Esophagus squamous epithelium (tissue), 5 donors: ENCODE measurements around the gene FREY1. TPM values are rescaled to one million over a fixed set of nuclear protein-coding genes. Genes with fewer than 3 reads are reported as not detected.

Experiments used
- DNase-seq: peaks from one replicate; lab custom pipeline; 2025; lab: John Stamatoyannopoulos, UW
- H3K27ac ChIP-seq, 4 donors: fragments of 200-600 bp; sonication (generic); one replicate each; pipeline ENCODE4 v1.5.1; 2016 to 2019; ENCODE audit warnings: mild to moderate bottlenecking in 1 of 4
- H3K27me3 ChIP-seq, 4 donors: fragments of 200-600 bp; sonication (generic); 1 replicate in 3 of 4; 2 replicates in 1 of 4; pipeline versions ENCODE4 v1.5.1 to v1.6.0; 2017 to 2021; ENCODE audit warnings: antibody characterized with exemption in 1 of 4
- H3K36me3 ChIP-seq, 3 donors: fragments of 200-600 bp; sonication (generic); one replicate each; pipeline ENCODE4 v1.5.1; 2016 to 2019
- H3K4me1 ChIP-seq, 3 donors: fragments of 200-600 bp; sonication (generic); one replicate each; pipeline ENCODE4 v1.5.1; 2017 to 2019
- H3K4me3 ChIP-seq, 4 donors: fragments of 200-600 bp; sonication (generic); 1 replicate in 3 of 4; 2 replicates in 1 of 4; pipeline ENCODE4 v1.5.1; 2016 to 2019; ENCODE audit warnings: mild to moderate bottlenecking in 2 of 4, moderate library complexity in 1 of 4
- H3K9me3 ChIP-seq, 3 donors: fragments of 200-600 bp; sonication (generic); one replicate each; pipeline ENCODE4 v1.5.1; 2016 to 2019
- CTCF ChIP-seq, 6 experiments: fragments of 450-650 bp in 4 of 6; fragments of 200-600 bp in 2 of 6; sonication (generic) in 2 of 6; IDR thresholded peaks; one replicate each; pipeline ENCODE4 v1.5.1; 2016 to 2019; ENCODE audit warnings: antibody characterized with exemption in 6 of 6, mild to moderate bottlenecking in 4 of 6, moderate library complexity in 4 of 6
- POLR2A ChIP-seq, 4 donors: fragments of 450-650 bp; IDR thresholded peaks; one replicate each; pipeline ENCODE4 v1.6.1; 2017; ENCODE audit warnings: antibody characterized with exemption in 4 of 4, mild to moderate bottlenecking in 4 of 4, moderate library complexity in 3 of 4
- WGBS, 2 donors: methylation state at CpG; one replicate each; pipeline ENCODE4 v1.1.5; 2018; 5-methylcytosine and 5-hydroxymethylcytosine counted together
- intact Hi-C: fragments of 100-400 bp; cut with DNase I; formaldehyde crosslinking; loops from one replicate; pipeline ENCODE4 v1.15.0; 2022
- total RNA-seq, 4 donors: library from RNA; depleted of rRNA; stranded (reverse); fragments of >200 nt; gene quantifications; one replicate each; pipeline ENCODE4 v1.1.0, GENCODE V29; 2016
- donor health status: DM: yes; HTN: yes; CAD: no.

FREY1 gene
- total RNA-seq, 4 donors from 2014 or later = 0.57 to 2.1 (median 1.2) TPM; not detected in 1

GRCh38 chr11:45895553-45896259 lies 11.4 kb downstream of the FREY1 start:
- no peaks in the 10 kb centered on the region for H3K9me3 ChIP-seq
- TF ChIP-seq POLR2A (IDR thresholded peaks at IDR 0.05) (no peak), CTCF (IDR thresholded peaks at IDR 0.05) (no peak)
- DNase-seq = no peak
- no peaks in the 10 kb centered on the region for H3K36me3 ChIP-seq
- peaks cover 0 to 65% (median 0%) of the 10 kb centered on the region in 4 donors for H3K27me3 ChIP-seq
- 87 to 90% methylated on average over 6 to 7 of the region's 8 CpGs for WGBS, 2 donors
- H3K4me3 ChIP-seq = no peak overlapping the region
- H3K27ac ChIP-seq = no peak overlapping the region
- intact Hi-C loops = no loop called here
- H3K4me1 ChIP-seq = peaks cover 11 to 23% (median 12%) of the 10 kb centered on the region in 3 donors

- Histone ChIP-seq H3K4me1 (peaks cover 7 to 13% (median 8%) of the 10 kb centered on the region in 3 donors), H3K36me3 (no peaks in the 10 kb centered on the region), H3K27me3 (peaks cover 0 to 55% (median 0%) of the 10 kb centered on the region in 4 donors), H3K4me3 (no peak overlapping the region), H3K9me3 (no peaks in the 10 kb centered on the region), H3K27ac (no peak overlapping the region)
- TF ChIP-seq POLR2A (IDR thresholded peaks at IDR 0.05) = no peak
- TF ChIP-seq CTCF (IDR thresholded peaks at IDR 0.05) = no peak
- 80% methylated on average over 1 to 3 of the region's 6 CpGs for WGBS, 2 donors
- intact Hi-C loops = no loop called here
- DNase-seq = no peak
These were observed 12.4 kb downstream of the FREY1 start for GRCh38 chr11:45894555-45895247.

GRCh38 chr11:45892856-45893255 lies 14.2 kb downstream of the FREY1 start:
- peaks cover 0 to 39% (median 0%) of the 10 kb centered on the region in 4 donors for H3K27me3 ChIP-seq
- no peaks in the 10 kb centered on the region for H3K36me3 ChIP-seq
- intact Hi-C loops = no loop called here
- no peak for DNase-seq
- 77 to 80% methylated on average over 4 of the region's 5 CpGs for WGBS, 2 donors
- H3K27ac ChIP-seq = no peak overlapping the region
- no peaks in the 10 kb centered on the region for H3K9me3 ChIP-seq
- no peaks in the 10 kb centered on the region for H3K4me1 ChIP-seq
- no peak overlapping the region for H3K4me3 ChIP-seq
- TF ChIP-seq CTCF (IDR thresholded peaks at IDR 0.05) (no peak), POLR2A (IDR thresholded peaks at IDR 0.05) (no peak)

GRCh38 chr11:45890886-45891550 lies 16.1 kb downstream of the FREY1 start:
- Histone ChIP-seq H3K36me3 (no peaks in the 10 kb centered on the region), H3K4me1 (peaks cover 2 to 4% (median 3%) of the 10 kb centered on the region in 3 donors), H3K27me3 (peaks cover 0 to 24% (median 0%) of the 10 kb centered on the region in 4 donors), H3K4me3 (no peak overlapping the region), H3K9me3 (no peaks in the 10 kb centered on the region), H3K27ac (no peak overlapping the region)
- DNase-seq = no peak
- intact Hi-C loops = no loop called here
- 67 to 71% methylated on average over 9 of the region's 9 CpGs for WGBS, 2 donors
- TF ChIP-seq POLR2A (IDR thresholded peaks at IDR 0.05) (no peak), CTCF (IDR thresholded peaks at IDR 0.05) (no peak)
